Stimulated activated CD4-positive, alpha-beta T cell treated with anti-CD3 and anti-CD28 coated beads, Interleukin-1b, Interleukin-23, amount 100 ng/mL, for 24 hours (primary cell): Measurements from ENCODE around the gene STON2.
"Not testable (repeated sequence)": the region's sequence is repeated elsewhere in the genome, so short reads cannot be mapped to it uniquely, and the experiment has no call there.

Source experiments
- DNase-seq, 4 experiments: peaks; one replicate each; pipeline ENCODE4 v3.0.0-alpha.2; 2020; ENCODE audit warnings: low read depth in 4 of 4, low spot score in 1 of 4

Gene STON2

GRCh38 chr14:81385419-81385818, 14.7 kb downstream of the STON2 start:
- DNase-seq: no peak

- no peak for DNase-seq
These were observed 15.2 kb downstream of the STON2 start for GRCh38 chr14:81384900-81385299.

- no peak for DNase-seq
These were observed 17.5 kb downstream of the STON2 start for GRCh38 chr14:81382517-81383225.

- not testable (repeated sequence) for DNase-seq
These were observed 20.1 kb downstream of the STON2 start for GRCh38 chr14:81380009-81380408.

GRCh38 chr14:81371802-81372201, 28.3 kb downstream of the STON2 start:
- DNase-seq: no peak

GRCh38 chr14:81367563-81367962, 32.6 kb downstream of the STON2 start:
- DNase-seq: no peak

- no peak for DNase-seq
These were observed 33.2 kb downstream of the STON2 start for GRCh38 chr14:81366884-81367283.

- DNase-seq: no peak
These were observed 33.9 kb downstream of the STON2 start for GRCh38 chr14:81366214-81366613.

- no peak for DNase-seq
These were observed 36.3 kb downstream of the STON2 start for GRCh38 chr14:81363746-81364378.

- DNase-seq: no peak
These were observed 46.3 kb downstream of the STON2 start for GRCh38 chr14:81353691-81354323.

- DNase-seq: no peak
These were observed 47.7 kb downstream of the STON2 start for GRCh38 chr14:81352413-81352812.

GRCh38 chr14:81351205-81351604, 48.9 kb downstream of the STON2 start:
- DNase-seq: no peak

- no peak for DNase-seq
These were observed 49.6 kb downstream of the STON2 start for GRCh38 chr14:81350344-81351130.

GRCh38 chr14:81348061-81348460, 52.1 kb downstream of the STON2 start:
- no peak for DNase-seq

GRCh38 chr14:81345781-81346180, 54.3 kb downstream of the STON2 start:
- no peak for DNase-seq

- no peak for DNase-seq
These were observed 55.5 kb downstream of the STON2 start for GRCh38 chr14:81344481-81345160.

GRCh38 chr14:81343701-81344100, 56.4 kb downstream of the STON2 start:
- DNase-seq: no peak

GRCh38 chr14:81342850-81343580, 57.1 kb downstream of the STON2 start:
- no peak for DNase-seq

GRCh38 chr14:81341781-81342180, 58.3 kb downstream of the STON2 start:
- no peak for DNase-seq

GRCh38 chr14:81341370-81341769, 58.8 kb downstream of the STON2 start:
- no peak for DNase-seq
